Activated CD4-positive, alpha-beta T cell treated with anti-CD3 and anti-CD28 coated beads for 36 hours (primary cell): ENCODE measurements around the gene ODF2L. TPM values are rescaled to one million over a fixed set of nuclear protein-coding genes. Genes with fewer than 3 reads are reported as not detected.

Source experiments
- ATAC-seq: fragments of 200-7000 bp; cut with Tn5 transposase; one replicate; pipeline ENCODE4 v1.10.0; 2021; ENCODE audit warnings: mild to moderate bottlenecking, moderate library complexity
- CTCF ChIA-PET: fragments of 350-600 bp; sonication (Branson Sonifier 250); formaldehyde crosslinking; loops from one replicate; lab custom pipeline; 2021; ENCODE audit warnings: antibody characterized with exemption; lab: Charles Lee
- POLR2A ChIA-PET: fragments of 350-600 bp; sonication (Branson Sonifier 250); formaldehyde crosslinking; loops from one replicate; lab custom pipeline; 2021; ENCODE audit warnings: antibody characterized with exemption, inconsistent platforms; lab: Charles Lee
- DNase-seq: peaks from one replicate; pipeline ENCODE4 v3.0.0-alpha.2; 2020
- H3K27ac Mint-ChIP-seq: one replicate; pipeline ENCODE4 v1.8.0; 2021; ENCODE audit warnings: mixed read lengths
- H3K27me3 Mint-ChIP-seq: one replicate; pipeline ENCODE4 v1.8.0; 2021; ENCODE audit warnings: mixed read lengths
- H3K36me3 Mint-ChIP-seq: one replicate; pipeline ENCODE4 v1.8.0; 2021; ENCODE audit warnings: low read depth, mixed read lengths
- H3K4me1 Mint-ChIP-seq: one replicate; pipeline ENCODE4 v1.8.0; 2021; ENCODE audit warnings: mixed read lengths
- H3K4me3 Mint-ChIP-seq: one replicate; pipeline ENCODE4 v1.8.0; 2021; ENCODE audit warnings: mild to moderate bottlenecking, moderate library complexity, mixed read lengths
- H3K9me3 Mint-ChIP-seq: one replicate; pipeline ENCODE4 v1.8.0; 2021; ENCODE audit warnings: low read depth, mixed read lengths
- intact Hi-C, 2 experiments: fragments of 100-400 bp; cut with DNase I in 1 of 2; cut with micrococcal nuclease in 1 of 2; formaldehyde crosslinking; loops; one replicate each; pipeline versions ENCODE4 v1.14.2 to v1.15.1; 2022 to 2024; cut with DNase I, micrococcal nuclease
- microRNA-seq: library from miRNA; unstranded; fragments of <30 nt; microRNA quantifications from one replicate; pipeline ENCODE4 v1.2.0, GENCODE V29; 2021; ENCODE audit warnings: borderline replicate concordance
- total RNA-seq, 2 experiments: library from RNA; stranded (reverse); gene quantifications; one replicate each; pipeline ENCODE4 v1.2.3, GENCODE V29; 2021

ODF2L gene
- total RNA-seq, 2 experiments from 2014 or later = 18.8 to 27.3 TPM

DNA sequence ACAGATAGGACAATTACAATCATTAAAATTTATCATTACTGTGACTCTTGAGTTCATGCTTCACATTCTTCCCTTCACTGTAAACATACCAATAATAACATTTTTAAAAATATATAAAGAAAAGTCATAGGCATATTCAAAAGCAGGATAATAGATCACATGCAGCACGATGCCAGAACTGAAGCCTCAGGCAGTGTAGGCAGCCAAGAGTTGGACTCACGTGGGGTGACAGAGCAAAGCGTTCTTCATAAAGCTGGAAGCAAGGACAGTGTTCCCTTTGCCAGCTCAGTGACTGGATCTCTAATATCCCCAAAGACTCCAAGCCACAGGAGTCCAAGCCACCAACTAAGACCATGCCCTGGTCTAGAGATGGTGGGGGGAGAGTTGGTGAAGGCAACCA lies 77.7 kb downstream of the ODF2L start:
- Mint-ChIP-seq H3K36me3 (no peaks in the 10 kb centered on the region), H3K9me3 (no peaks in the 10 kb centered on the region), H3K27ac (no peak overlapping the region), H3K4me3 (no peak overlapping the region), H3K27me3 (no peaks in the 10 kb centered on the region), H3K4me1 (no peaks in the 10 kb centered on the region)
- ChIA-PET POLR2A (no interaction called here), CTCF (interaction anchor here (0.6 to 1.4 kb wide), 2 partner anchors 182 to 331 kb away, joined by 3 read pairs; no protein-coding TSS in a partner anchor)
- ATAC-seq (no peak), DNase-seq (no peak)
- intact Hi-C loops = no loop called here

- no peaks in the 10 kb centered on the region for H3K4me1 Mint-ChIP-seq
- no peak overlapping the region for H3K27ac Mint-ChIP-seq
- ChIA-PET CTCF (interaction anchor here (1.1 to 1.4 kb wide), 2 partner anchors 13 to 182 kb away, joined by 3 read pairs; no protein-coding TSS in a partner anchor), POLR2A (no interaction called here)
- ATAC-seq (no peak), DNase-seq (no peak)
- H3K9me3 Mint-ChIP-seq = no peaks in the 10 kb centered on the region
- H3K4me3 Mint-ChIP-seq = no peak overlapping the region
- intact Hi-C loops = loop anchor here in 1 of 2 experiments (2.0 kb wide), 1 partner anchor 21 kb away; no protein-coding TSS in a partner anchor
- no peaks in the 10 kb centered on the region for H3K36me3 Mint-ChIP-seq
- no peaks in the 10 kb centered on the region for H3K27me3 Mint-ChIP-seq
These were observed 78.2 kb downstream of the ODF2L start for GRCh38 chr1:86317926-86318325.

DNA sequence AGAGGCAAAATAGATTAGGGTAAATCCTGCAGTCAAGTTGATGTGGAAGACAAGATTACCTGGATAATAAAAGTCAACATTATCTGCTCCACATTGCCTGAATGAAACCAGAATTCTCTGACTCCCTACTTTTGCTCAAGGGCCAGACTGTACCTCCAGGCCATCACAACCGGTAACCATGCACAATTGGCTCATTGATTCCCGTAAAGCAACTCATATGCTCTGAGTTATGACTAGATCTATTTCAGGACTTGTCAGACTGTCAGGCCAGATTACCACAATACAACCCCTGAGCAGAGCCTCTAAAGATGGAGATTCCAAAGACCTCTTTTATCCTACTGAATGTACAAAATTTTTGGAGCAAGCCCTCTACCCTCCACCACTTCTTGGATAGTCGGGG lies 90.4 kb downstream of the ODF2L start:
- DNase-seq (no peak), ATAC-seq (no peak)
- Mint-ChIP-seq H3K27ac (no peak overlapping the region), H3K9me3 (peaks cover 3% of the 10 kb centered on the region), H3K4me1 (no peaks in the 10 kb centered on the region), H3K4me3 (no peak overlapping the region), H3K36me3 (no peaks in the 10 kb centered on the region), H3K27me3 (no peaks in the 10 kb centered on the region)
- ChIA-PET CTCF (no interaction called here), POLR2A (no interaction called here)
- intact Hi-C loops = no loop called here

- ChIA-PET POLR2A (no interaction called here), CTCF (interaction anchor here (0.7 kb wide), 1 partner anchor 776 kb away, joined by 3 read pairs; no protein-coding TSS in a partner anchor)
- Mint-ChIP-seq H3K4me3 (no peak overlapping the region), H3K36me3 (no peaks in the 10 kb centered on the region), H3K27me3 (no peaks in the 10 kb centered on the region), H3K9me3 (peaks cover 5% of the 10 kb centered on the region), H3K4me1 (no peaks in the 10 kb centered on the region), H3K27ac (no peak overlapping the region)
- ATAC-seq (no peak), DNase-seq (no peak)
- intact Hi-C loops = no loop called here
These were observed 93.0 kb downstream of the ODF2L start for GRCh38 chr1:86303041-86303690.

Small RNAs within 50 kb of the gene (microRNA-seq; reads per million reads assigned to microRNA genes)
- gene MIR7856 = not detected

Other genes starting within 250 kb of the ODF2L start
- not detected for gene COL24A1, start 239.6 kb downstream of the ODF2L start, total RNA-seq
- not detected for gene CLCA2, start 27.8 kb upstream of the ODF2L start, total RNA-seq
- gene CLCA1, start 72.6 kb upstream of the ODF2L start, total RNA-seq = not detected
- gene CLCA4, start 150.8 kb upstream of the ODF2L start, total RNA-seq = not detected